Cardiac muscle cell (in vitro differentiated cells and primary cell): Measurements from ENCODE around the gene CXCL17. TPM values are rescaled to one million over a fixed set of nuclear protein-coding genes. Genes with fewer than 3 reads are reported as not detected.

ENCODE experiments used
- DNase-seq, 2 donors: peaks; one replicate each; pipeline versions ENCODE4 v3.0.0 to v3.0.0-alpha.2; 2010 to 2017; ENCODE audit warnings: low read depth in 1 of 2, low spot score in 1 of 2
- H3K27ac ChIP-seq: fragments of 200-600 bp; sonication (generic); 2 replicates; pipeline ENCODE4 v1.5.1; 2016
- H3K27me3 ChIP-seq: fragments of 200-600 bp; sonication (generic); 2 replicates; pipeline ENCODE4 v1.6.0; 2016; ENCODE audit warnings: control low read depth
- H3K36me3 ChIP-seq: fragments of 200-600 bp; sonication (generic); 2 replicates; pipeline ENCODE4 v1.5.1; 2016; ENCODE audit warnings: control low read depth
- H3K4me1 ChIP-seq: fragments of 200-600 bp; sonication (generic); 2 replicates; pipeline ENCODE4 v1.8.1; 2017; ENCODE audit warnings: low read depth, mild to moderate bottlenecking, mixed run types
- H3K4me3 ChIP-seq: fragments of 200-600 bp; sonication (generic); 2 replicates; pipeline ENCODE4 v1.5.1; 2016; ENCODE audit warnings: mild to moderate bottlenecking
- H3K9me3 ChIP-seq: fragments of 200-600 bp; sonication (generic); 2 replicates; pipeline ENCODE4 v1.5.1; 2017; ENCODE audit warnings: low read depth, mild to moderate bottlenecking, control low read depth
- polyA plus RNA-seq: library from polyadenylated mRNA; unstranded; fragments of >200 nt; fragmentation: Nextera tagmentation; extraction: Ambion mirVana; gene quantifications from 2 replicates; pipeline ENCODE4 v1.2.1, GENCODE V29; 2016
- total RNA-seq: library from RNA; depleted of rRNA; stranded (reverse); fragments of >200 nt; gene quantifications from 2 replicates; pipeline ENCODE4 v1.2.3, GENCODE V29; 2016
- TF ChIP-seq, protein P1 (sequence below): IDR thresholded peaks from 2 replicates; pipeline ENCODE4 v1.5.1; 2012; ENCODE audit warnings: low read depth, mild to moderate bottlenecking, low read length

The CXCL17 gene
- total and polyA plus RNA-seq, 2 experiments from 2014 or later, result 1.1 TPM; not detected in 1

DNA sequence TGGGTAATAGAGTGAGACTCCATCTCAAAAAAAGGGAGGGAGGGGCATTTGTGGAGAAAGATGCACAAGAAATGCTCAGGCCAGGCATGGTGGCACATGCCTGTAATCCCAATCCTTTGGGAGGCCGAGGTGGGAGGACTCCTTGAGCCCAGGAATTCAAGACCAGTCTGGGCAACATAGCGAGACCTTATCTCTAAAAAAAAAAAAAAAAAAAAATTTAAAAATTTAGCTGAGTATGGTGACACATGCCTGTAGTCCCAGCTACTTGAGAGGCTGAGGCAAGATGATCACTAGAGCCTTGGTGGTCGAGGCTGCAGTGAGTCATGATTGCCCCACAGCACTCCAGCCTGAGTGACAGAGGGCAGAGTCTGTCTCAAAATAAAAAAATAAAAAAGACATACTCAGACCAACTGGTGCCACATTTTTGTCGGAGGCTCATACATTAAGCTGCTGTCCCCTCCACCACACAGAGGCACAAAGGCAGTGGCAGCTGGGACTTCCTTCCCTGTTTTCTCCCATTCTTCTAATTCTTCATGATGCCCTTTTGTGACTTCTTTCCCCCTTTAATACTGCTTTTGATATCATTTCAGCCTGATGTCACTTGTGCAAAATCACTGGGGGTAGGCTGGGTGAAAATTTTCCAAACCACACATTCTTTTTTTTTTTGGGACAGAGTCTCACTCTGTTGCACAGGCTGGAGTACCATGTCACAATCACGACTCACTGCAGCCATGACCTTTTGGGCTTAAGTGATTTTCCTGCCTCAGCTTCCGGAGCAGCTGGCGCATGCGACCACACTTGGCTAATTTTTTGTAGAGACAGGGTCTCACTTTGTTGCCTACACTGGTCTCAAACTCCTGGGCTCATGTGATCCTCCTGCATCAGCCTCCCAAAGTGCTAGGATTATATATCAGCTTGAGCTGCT, 26.8 kb upstream of the CXCL17 start:
- TF ChIP-seq, protein P1, sequence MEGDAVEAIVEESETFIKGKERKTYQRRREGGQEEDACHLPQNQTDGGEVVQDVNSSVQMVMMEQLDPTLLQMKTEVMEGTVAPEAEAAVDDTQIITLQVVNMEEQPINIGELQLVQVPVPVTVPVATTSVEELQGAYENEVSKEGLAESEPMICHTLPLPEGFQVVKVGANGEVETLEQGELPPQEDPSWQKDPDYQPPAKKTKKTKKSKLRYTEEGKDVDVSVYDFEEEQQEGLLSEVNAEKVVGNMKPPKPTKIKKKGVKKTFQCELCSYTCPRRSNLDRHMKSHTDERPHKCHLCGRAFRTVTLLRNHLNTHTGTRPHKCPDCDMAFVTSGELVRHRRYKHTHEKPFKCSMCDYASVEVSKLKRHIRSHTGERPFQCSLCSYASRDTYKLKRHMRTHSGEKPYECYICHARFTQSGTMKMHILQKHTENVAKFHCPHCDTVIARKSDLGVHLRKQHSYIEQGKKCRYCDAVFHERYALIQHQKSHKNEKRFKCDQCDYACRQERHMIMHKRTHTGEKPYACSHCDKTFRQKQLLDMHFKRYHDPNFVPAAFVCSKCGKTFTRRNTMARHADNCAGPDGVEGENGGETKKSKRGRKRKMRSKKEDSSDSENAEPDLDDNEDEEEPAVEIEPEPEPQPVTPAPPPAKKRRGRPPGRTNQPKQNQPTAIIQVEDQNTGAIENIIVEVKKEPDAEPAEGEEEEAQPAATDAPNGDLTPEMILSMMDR, result no peak
- Histone ChIP-seq H3K27me3 (no peaks in the 10 kb centered on the region), H3K4me3 (no peak overlapping the region), H3K4me1 (no peaks in the 10 kb centered on the region), H3K36me3 (no peaks in the 10 kb centered on the region), H3K27ac (no peak overlapping the region), H3K9me3 (no peaks in the 10 kb centered on the region)
- DNase-seq, result no peak

- no peak overlapping the region for H3K27ac ChIP-seq
- no peaks in the 10 kb centered on the region for H3K9me3 ChIP-seq
- no peak overlapping the region for H3K4me3 ChIP-seq
- H3K4me1 ChIP-seq, result no peaks in the 10 kb centered on the region
- no peaks in the 10 kb centered on the region for H3K27me3 ChIP-seq
- TF ChIP-seq, protein P1, result no peak
- no peaks in the 10 kb centered on the region for H3K36me3 ChIP-seq
- peak in 1 of 2 donors; percentile 76 for DNase-seq
Observed at GRCh38 chr19:42468273-42468796, 25.6 kb upstream of the CXCL17 start.

- no peak overlapping the region for H3K4me3 ChIP-seq
- no peaks in the 10 kb centered on the region for H3K4me1 ChIP-seq
- no peaks in the 10 kb centered on the region for H3K27me3 ChIP-seq
- TF ChIP-seq, protein P1, result no peak
- no peaks in the 10 kb centered on the region for H3K36me3 ChIP-seq
- DNase-seq, result no peak
- no peak overlapping the region for H3K27ac ChIP-seq
- no peaks in the 10 kb centered on the region for H3K9me3 ChIP-seq
Observed at GRCh38 chr19:42467183-42467760, 24.5 kb upstream of the CXCL17 start.

DNA sequence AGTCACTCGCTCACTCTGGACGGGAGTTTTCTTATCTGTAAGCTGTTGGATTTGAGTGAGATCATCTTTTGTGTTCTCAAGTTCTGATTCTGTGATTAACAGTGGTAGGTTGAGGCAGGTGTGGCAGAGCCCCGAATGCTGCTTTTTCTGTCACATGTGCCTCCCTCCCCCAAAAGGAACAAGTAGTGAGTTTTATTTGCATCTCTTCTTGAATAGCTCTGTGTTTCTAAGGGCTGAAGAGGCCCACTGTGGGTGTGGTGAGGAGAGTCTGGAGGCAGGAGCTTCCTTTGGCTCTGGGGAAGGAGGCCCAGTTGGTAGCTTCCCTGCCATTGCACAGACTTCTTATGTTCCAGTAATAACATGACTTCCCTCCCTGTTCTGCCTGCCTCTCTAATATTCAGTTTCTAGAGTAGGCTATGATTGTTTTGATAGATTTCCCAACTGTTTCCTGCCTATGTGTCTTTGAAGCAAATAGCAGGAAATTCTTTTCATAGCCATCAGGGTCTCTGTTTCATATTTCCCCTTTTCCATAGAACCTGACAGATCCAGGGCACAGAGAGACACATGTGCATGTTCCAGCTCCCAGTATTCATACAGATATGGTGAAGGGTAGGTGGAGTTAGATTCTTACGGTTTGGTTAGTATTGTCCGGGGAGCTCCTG, 23.9 kb upstream of the CXCL17 start:
- peak in 1 of 2 donors; percentile 73 for DNase-seq
- Histone ChIP-seq H3K9me3 (no peaks in the 10 kb centered on the region), H3K27me3 (no peaks in the 10 kb centered on the region), H3K27ac (no peak overlapping the region), H3K4me3 (no peak overlapping the region), H3K36me3 (no peaks in the 10 kb centered on the region), H3K4me1 (no peaks in the 10 kb centered on the region)
- TF ChIP-seq, protein P1, result no peak

GRCh38 chr19:42465827-42466280, 23.1 kb upstream of the CXCL17 start:
- H3K27ac ChIP-seq, result no peak overlapping the region
- H3K4me1 ChIP-seq, result no peaks in the 10 kb centered on the region
- no peaks in the 10 kb centered on the region for H3K9me3 ChIP-seq
- H3K27me3 ChIP-seq, result no peaks in the 10 kb centered on the region
- TF ChIP-seq, protein P1, result no peak
- H3K4me3 ChIP-seq, result no peak overlapping the region
- no peaks in the 10 kb centered on the region for H3K36me3 ChIP-seq
- DNase-seq, result no peak
